HUES48 (cell line): ENCODE results near the gene RASGRF1.

ENCODE experiments used
- H3K27ac ChIP-seq: one replicate; pipeline ENCODE4 v1.7.0; 2013; ENCODE audit warnings: low read depth, low read length, inconsistent platforms
- H3K27me3 ChIP-seq: 2 replicates; pipeline ENCODE4 v1.6.1; 2013; ENCODE audit warnings: mild to moderate bottlenecking, low read length; ENCODE audit not compliant: control insufficient read depth, insufficient read depth
- H3K36me3 ChIP-seq: 2 replicates; pipeline ENCODE4 v1.6.1; 2013; ENCODE audit warnings: low read length; ENCODE audit not compliant: control insufficient read depth, insufficient read depth
- H3K4me1 ChIP-seq: 2 replicates; pipeline ENCODE4 v1.6.1; 2013; ENCODE audit warnings: mild to moderate bottlenecking, low read length; ENCODE audit not compliant: control insufficient read depth, insufficient read depth
- H3K4me3 ChIP-seq: 2 replicates; pipeline ENCODE4 v1.5.1; 2013; ENCODE audit warnings: mild to moderate bottlenecking, low read depth, low read length
- H3K9ac ChIP-seq: 2 replicates; pipeline ENCODE4 v1.6.1; 2013; ENCODE audit warnings: mild to moderate bottlenecking, low read depth, low read length, moderate library complexity
- H3K9me3 ChIP-seq: 2 replicates; pipeline ENCODE4 v1.6.1; 2013; ENCODE audit warnings: low read length; ENCODE audit not compliant: control insufficient read depth, insufficient read depth

The RASGRF1 gene

DNA sequence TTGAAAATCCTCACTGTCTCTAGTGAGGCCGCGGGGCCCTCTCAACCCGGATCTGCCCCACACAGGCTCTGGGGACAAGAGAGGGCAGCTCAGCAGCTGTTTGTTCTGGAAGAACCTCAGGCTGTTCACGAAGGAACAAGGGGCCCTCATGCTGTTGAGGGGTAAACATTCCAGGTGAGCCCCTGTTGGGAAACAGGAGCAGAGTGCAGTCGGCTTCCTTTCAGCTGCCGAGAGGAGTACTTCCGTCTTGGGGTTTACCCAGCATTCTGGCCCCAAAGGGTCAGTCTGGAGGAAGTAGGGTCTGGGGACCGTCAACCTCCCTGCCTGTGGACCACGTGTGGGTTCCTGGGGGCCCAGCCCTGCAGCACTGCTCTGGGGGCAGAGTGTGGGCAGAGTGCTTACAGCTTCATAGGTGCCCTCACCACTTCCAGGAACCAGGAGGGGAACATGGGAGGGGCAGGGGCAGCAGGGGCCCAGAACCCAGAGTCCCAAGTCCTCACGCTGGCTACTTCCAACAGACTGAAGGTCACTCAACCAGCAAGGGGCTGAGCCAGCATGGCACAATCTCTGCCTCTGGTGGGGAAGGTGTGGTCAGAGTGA lies 96.5 kb downstream of the RASGRF1 start:
- Histone ChIP-seq H3K4me3 (no peak overlapping the region), H3K27ac (no peak overlapping the region), H3K27me3 (no peaks in the 10 kb centered on the region), H3K4me1 (no peaks in the 10 kb centered on the region), H3K9ac (no peak overlapping the region), H3K9me3 (no peaks in the 10 kb centered on the region), H3K36me3 (no peaks in the 10 kb centered on the region)

DNA sequence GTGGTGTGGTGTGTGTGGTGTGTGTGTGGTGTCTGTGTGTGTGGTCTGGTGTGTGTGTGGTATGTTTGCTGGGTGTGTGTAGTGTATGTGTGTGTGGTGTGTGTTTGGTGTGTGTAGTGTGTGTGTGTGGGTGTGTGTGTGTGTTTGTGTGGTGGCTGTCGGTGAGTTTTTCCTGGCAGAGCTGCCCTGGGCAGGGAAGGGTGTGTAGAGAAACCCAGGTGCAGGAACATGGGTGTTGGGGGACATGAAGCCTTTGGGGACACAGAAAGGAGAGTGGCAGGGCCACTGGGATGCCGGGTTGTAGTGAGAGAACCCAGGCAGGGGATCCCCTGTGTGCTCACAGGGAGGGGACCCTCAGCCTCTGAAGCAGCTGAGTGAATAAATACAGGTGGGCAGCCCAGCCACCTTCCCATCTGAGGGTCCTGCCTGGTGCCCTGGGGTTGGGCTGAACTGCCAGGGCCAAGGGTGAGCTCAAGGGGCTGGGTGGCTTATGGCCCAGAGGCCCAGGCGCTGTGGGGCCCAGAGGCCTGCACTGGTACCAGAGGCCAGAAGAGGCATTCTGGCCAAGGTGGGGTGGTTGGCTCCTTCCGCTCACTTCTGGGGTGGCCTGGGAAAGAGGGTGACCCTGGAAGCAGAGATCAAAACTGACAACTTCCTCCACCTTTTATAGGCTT lies 97.2 kb downstream of the RASGRF1 start:
- H3K27me3 ChIP-seq: no peaks in the 10 kb centered on the region
- H3K27ac ChIP-seq: no peak overlapping the region

DNA sequence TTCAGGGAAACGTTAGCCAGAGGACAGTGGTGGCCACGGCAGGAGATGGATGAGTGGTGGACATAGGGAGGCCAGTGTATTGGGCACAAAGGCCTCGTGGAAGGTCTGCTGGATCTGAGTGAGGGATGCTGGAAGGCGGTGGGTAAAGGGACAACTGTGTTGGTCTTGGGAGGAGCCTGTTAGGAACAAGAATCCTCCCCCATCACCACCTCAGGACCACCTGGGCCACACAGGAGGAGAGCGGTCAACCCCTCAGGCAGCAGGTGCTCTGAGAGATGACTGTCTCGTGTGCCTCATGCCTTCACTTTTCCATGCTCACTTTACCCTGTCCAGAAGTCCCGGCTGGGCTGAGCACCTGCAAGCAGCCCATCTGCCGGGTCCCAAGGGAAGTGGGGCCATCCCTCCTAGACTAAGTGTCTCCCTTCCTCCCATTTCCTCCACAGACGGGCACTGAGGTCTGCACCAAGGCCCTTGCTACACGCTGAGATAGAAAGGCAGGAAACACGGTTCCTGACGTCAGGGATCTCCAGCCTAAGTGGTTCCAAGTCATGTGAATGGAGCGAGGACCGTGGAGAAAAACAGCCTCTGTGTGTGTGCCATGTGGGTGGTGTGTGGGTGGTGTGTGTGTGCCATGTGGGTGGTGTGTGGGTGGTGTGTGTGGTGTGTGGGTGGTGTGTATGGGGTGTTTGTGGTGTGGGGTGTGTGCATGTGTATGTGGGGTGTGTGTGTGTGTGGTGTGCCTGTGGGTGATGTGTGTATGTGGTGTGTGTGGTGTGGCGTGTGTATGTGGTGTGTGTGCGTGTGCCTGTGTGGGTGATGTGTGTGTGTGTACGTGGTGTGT lies 97.9 kb downstream of the RASGRF1 start:
- Histone ChIP-seq H3K27ac (no peak overlapping the region), H3K36me3 (no peaks in the 10 kb centered on the region), H3K4me1 (no peaks in the 10 kb centered on the region), H3K27me3 (no peaks in the 10 kb centered on the region), H3K9me3 (no peaks in the 10 kb centered on the region), H3K4me3 (no peak overlapping the region), H3K9ac (no peak overlapping the region)

More for the DNA sequence above, 97.2 kb downstream of the RASGRF1 start:
- H3K36me3 ChIP-seq: no peaks in the 10 kb centered on the region
- H3K9me3 ChIP-seq: no peaks in the 10 kb centered on the region
- H3K4me1 ChIP-seq: no peaks in the 10 kb centered on the region
- H3K4me3 ChIP-seq: no peak overlapping the region
- H3K9ac ChIP-seq: no peak overlapping the region

DNA sequence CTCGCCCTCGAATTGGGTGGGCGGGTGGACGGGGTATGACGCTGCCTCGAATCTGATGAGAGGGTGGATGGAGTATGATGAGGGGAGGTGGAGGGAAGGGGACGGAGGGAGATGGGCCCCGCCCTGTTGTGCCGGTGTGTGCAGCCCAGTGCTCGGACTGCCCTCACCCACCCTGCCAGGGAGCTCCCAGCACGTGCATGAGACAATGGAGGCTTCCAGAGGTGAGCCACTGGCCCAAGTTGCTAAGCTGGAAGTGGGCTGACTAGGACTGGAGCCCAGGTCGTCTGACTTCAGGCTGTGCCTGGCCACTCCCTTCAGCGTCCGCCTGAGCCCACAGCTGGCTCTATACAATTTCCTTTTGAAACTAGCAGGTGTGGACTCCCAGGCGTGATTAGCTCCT lies 98.7 kb downstream of the RASGRF1 start:
- H3K4me3 ChIP-seq: no peak overlapping the region
- no peak overlapping the region for H3K9ac ChIP-seq
- no peak overlapping the region for H3K27ac ChIP-seq
- H3K36me3 ChIP-seq: no peaks in the 10 kb centered on the region
- no peaks in the 10 kb centered on the region for H3K27me3 ChIP-seq
- H3K4me1 ChIP-seq: no peaks in the 10 kb centered on the region
- H3K9me3 ChIP-seq: no peaks in the 10 kb centered on the region

DNA sequence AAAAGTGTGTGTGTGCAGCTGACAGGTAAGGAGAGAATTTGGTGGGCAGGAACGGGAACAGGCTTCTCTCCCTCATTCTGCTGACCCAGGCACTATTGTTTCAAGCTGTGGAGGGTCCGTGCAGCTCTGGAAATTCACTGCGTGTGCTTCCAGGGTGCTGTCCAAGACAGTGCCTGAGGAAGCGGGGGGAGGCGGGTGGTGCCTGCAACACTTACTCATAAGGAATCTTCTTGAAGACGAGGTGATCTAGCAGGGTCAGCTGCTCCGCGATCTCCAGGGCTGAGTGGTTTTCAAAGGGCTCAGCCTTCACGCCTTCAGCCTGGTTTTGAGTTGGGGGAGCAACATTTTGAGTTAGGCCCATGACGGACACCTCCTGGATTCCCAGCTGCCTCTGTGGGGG lies 99.1 kb downstream of the RASGRF1 start:
- no peaks in the 10 kb centered on the region for H3K4me1 ChIP-seq
- no peaks in the 10 kb centered on the region for H3K27me3 ChIP-seq
- H3K27ac ChIP-seq: no peak overlapping the region

DNA sequence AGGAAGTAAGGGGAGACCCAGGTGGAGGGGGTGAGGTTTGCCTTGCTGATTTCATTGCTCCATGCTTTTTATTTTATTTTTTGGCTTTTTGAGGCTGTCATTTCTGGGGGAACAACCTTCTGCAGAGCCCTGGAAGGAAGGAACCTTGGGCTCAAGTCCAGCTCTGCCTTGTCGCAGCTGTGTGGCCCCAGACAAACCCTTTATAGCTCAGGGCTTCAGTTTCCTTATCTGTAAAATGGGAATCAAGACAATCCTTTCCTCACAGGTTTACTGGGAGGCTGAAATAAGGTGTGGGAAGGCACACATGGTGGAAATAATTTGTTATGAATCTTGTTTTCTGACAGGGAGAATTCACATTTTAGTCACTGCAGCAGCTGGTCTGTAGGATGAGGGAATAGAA lies 100.3 kb downstream of the RASGRF1 start:
- no peak overlapping the region for H3K9ac ChIP-seq
- no peaks in the 10 kb centered on the region for H3K36me3 ChIP-seq
- H3K27me3 ChIP-seq: no peaks in the 10 kb centered on the region
- no peaks in the 10 kb centered on the region for H3K4me1 ChIP-seq
- H3K4me3 ChIP-seq: no peak overlapping the region
- no peaks in the 10 kb centered on the region for H3K9me3 ChIP-seq
- no peak overlapping the region for H3K27ac ChIP-seq

More for the DNA sequence above, 99.1 kb downstream of the RASGRF1 start:
- Histone ChIP-seq H3K36me3 (no peaks in the 10 kb centered on the region), H3K4me3 (no peak overlapping the region), H3K9ac (no peak overlapping the region), H3K9me3 (no peaks in the 10 kb centered on the region)

DNA sequence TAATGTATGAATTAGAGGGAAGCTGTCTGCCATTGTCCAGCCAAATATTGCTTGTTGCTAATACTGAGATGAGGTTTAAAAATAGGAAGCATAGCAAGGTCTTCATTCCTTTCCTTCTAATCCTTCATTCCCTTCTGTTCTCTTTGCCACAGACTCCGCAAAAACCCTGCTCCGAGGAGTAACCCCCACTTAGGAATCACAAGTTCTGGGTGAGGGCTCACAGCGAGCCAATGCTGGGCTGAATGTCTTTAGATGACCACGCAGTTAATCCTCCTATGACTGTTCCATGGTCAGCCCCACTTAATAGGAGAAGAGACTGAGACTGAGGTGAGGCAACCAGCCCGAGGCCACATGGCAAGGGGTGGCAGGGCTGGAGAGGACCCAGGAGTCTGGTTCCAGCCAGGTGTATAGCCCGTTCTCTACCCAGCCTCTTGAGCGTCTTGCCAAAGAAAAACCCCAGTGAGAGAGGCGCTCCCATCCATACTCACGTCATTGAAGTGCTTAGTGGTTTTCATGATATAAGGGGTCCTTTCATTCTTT lies 100.8 kb downstream of the RASGRF1 start:
- Histone ChIP-seq H3K4me3 (no peak overlapping the region), H3K4me1 (no peaks in the 10 kb centered on the region), H3K27me3 (no peaks in the 10 kb centered on the region), H3K27ac (no peak overlapping the region), H3K36me3 (no peaks in the 10 kb centered on the region), H3K9ac (no peak overlapping the region), H3K9me3 (no peaks in the 10 kb centered on the region)

DNA sequence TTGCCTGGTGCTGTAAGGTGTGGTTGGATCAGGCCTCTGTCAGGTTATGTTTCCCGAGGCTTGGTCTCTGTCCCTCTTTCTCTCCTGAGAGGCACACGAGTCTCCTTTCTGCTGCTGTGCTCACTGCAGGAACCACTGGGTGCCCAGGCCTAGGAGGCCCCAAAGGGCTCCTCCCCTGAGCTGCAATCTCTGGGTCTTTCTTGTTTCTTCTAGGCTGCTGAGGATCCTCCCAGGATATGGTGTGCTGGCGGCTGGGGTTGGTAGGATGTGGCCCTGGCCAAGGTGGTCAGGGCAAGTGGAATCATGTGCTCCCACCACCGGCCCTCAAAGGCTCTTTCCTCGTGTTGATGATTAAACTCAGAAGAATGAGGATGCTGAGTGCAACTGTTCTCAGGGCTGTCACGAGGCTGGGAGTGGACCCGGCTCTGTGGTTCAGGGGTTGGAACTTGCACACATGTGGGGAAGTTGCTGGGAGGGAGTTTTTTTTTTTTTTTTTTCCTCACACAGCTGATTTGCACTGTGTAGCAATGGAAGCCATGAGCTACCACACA lies 102.1 kb downstream of the RASGRF1 start:
- no peaks in the 10 kb centered on the region for H3K9me3 ChIP-seq
- H3K27ac ChIP-seq: no peak overlapping the region
- H3K27me3 ChIP-seq: no peaks in the 10 kb centered on the region
- no peaks in the 10 kb centered on the region for H3K4me1 ChIP-seq
- H3K4me3 ChIP-seq: no peak overlapping the region
- no peak overlapping the region for H3K9ac ChIP-seq
- no peaks in the 10 kb centered on the region for H3K36me3 ChIP-seq

DNA sequence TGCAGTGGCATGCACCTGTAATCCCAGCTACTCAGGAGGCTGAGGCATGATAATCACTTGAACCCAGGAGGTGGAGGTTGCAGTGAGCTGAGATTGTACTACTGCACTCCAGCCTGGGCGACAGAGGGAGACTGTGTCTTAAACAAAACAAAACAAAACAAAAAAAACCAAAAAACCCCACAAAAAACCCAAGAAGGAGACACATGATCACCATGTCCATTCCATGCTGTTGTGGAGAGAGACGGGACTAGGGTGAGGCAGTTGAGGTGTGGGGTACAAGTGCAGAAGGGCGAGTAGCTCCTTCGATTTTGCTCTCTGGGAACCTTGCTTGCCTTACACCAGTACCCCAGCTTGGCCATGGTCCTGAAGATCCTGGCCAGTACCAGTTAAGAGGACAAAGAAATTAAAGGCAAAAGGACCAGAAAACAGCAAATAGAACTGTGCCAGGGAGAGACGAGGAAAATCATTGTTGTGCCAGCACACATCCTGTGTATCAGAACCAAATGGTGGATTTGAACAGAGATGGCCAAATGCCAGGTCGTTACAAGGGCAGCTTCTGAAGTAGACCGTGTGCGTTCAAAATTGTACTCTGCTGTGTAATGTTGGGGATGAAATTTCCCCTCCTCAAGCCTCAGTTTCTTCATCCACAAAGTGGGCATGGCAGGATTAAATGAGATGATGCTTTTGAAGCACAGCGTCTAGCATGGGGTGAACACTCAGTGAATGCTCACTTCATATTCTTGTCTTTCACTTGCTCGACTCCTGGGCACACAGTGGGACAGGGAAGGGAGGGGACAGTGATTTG lies 102.8 kb downstream of the RASGRF1 start:
- no peak overlapping the region for H3K27ac ChIP-seq
- no peaks in the 10 kb centered on the region for H3K36me3 ChIP-seq
- no peaks in the 10 kb centered on the region for H3K9me3 ChIP-seq
- H3K27me3 ChIP-seq: no peaks in the 10 kb centered on the region
- H3K4me3 ChIP-seq: no peak overlapping the region
- no peaks in the 10 kb centered on the region for H3K4me1 ChIP-seq
- H3K9ac ChIP-seq: no peak overlapping the region

DNA sequence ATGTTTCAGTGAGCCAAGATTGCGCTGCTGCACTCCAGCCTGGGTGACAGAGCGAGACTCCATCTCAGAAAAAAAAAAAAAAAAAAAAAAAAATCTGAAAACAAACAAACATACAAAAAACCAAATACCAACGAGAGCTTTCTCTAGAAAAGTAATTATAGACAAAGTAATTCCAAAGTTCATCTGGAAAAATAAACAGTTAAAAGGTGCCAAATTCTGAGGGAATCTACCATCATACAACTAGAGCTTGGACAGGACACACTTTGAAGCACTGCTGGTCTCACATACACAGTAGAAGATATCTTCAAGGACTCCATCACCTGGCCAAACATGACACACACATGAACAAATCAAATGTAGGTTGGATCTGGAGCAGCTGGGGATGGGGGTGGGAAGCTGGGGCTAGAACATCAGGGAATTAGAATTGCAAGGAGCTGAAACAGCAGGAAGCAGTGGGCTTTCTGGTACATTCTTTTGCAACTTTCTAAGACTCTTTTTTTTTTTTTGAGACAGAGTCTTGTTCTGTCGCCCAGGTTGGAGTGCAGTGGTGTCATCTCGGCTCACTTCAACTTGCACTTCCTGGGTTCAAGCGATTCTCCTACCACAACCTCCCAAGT lies 104.6 kb downstream of the RASGRF1 start:
- no peak overlapping the region for H3K27ac ChIP-seq
- H3K27me3 ChIP-seq: no peaks in the 10 kb centered on the region
- no peak overlapping the region for H3K9ac ChIP-seq
- H3K4me1 ChIP-seq: no peaks in the 10 kb centered on the region
- no peak overlapping the region for H3K4me3 ChIP-seq
- no peaks in the 10 kb centered on the region for H3K36me3 ChIP-seq
- no peaks in the 10 kb centered on the region for H3K9me3 ChIP-seq
